Gastroesophageal sphincter (tissue), 3 donors: ENCODE data around the gene RFX3.

Source experiments
- CTCF ChIP-seq, 4 experiments: fragments of 200-600 bp in 2 of 4; fragments of 450-650 bp in 2 of 4; sonication (generic) in 1 of 4; IDR thresholded peaks; one replicate each; pipeline ENCODE4 v1.5.1; 2017 to 2019; ENCODE audit warnings: antibody characterized with exemption in 4 of 4, mild to moderate bottlenecking in 2 of 4, moderate library complexity in 2 of 4
- EP300 ChIP-seq: sonication (generic); formaldehyde crosslinking; IDR thresholded peaks from one replicate; pipeline ENCODE4 v1.6.1; 2017; ENCODE audit warnings: antibody characterized with exemption, mild to moderate bottlenecking
- POLR2A ChIP-seq, 2 donors: fragments of 450-650 bp; IDR thresholded peaks; one replicate each; pipeline ENCODE4 v1.6.1; 2017; ENCODE audit warnings: antibody characterized with exemption in 2 of 2, mild to moderate bottlenecking in 2 of 2, moderate library complexity in 1 of 2

- TF ChIP-seq CTCF (IDR thresholded peaks at IDR 0.05) = no peak
- TF ChIP-seq POLR2A (IDR thresholded peaks at IDR 0.05) = no peak
- no peak for TF ChIP-seq EP300
Observed at GRCh38 chr9:3361689-3362392, 164.0 kb downstream of the RFX3 start.
